HCT116 (cell line): ENCODE measurements around the gene AQP4. TPM values are rescaled to one million over a fixed set of nuclear protein-coding genes. Genes with fewer than 3 reads are reported as not detected.

Experiments used
- ATAC-seq: fragments of 200-7000 bp; cut with Tn5 transposase; 2 replicates; pipeline ENCODE4 v1.9.1; 2020; ENCODE audit warnings: mild to moderate bottlenecking, moderate library complexity
- BruUV-seq: library from RNA; stranded (reverse); fragments of 400-500 nt; replicated peaks from 2 replicates; lab custom pipeline; 2021; lab: Mats Ljungman, UMichigan
- CTCF ChIA-PET: fragments of 300-600 bp; sonication (Branson Sonifier 250); formaldehyde crosslinking; loops from one replicate; lab custom pipeline; 2021; ENCODE audit warnings: antibody characterized with exemption; lab: Charles Lee
- POLR2A ChIA-PET: fragments of 300-600, 350-600 bp; sonication (Branson Sonifier 250); formaldehyde crosslinking; loops from one replicate; lab custom pipeline; 2021; ENCODE audit warnings: antibody characterized with exemption; lab: Charles Lee
- RAD21 ChIA-PET, 2 experiments: fragments of 300-600 bp; sonication (Branson Sonifier 250); formaldehyde crosslinking; loops; one replicate each; lab custom pipeline; 2023; ENCODE audit warnings: low total read pairs in 2 of 2; ENCODE audit not compliant: uncharacterized antibody in 2 of 2, unreplicated experiment in 2 of 2, low non-redundant PET in 1 of 2; lab: Charles Lee
- DNase-seq: peaks from one replicate; pipeline ENCODE4 v3.0.0-alpha.2; 2010; ENCODE audit warnings: low read depth, low spot score
- H2AFZ ChIP-seq: fragments of 200-600 bp; shearing (Covaris generic), sonication (generic); 2 replicates; pipeline ENCODE4 v1.6.1; 2017; ENCODE audit warnings: low read depth, mixed run types, mixed read lengths, antibody characterized with exemption, low read length; ENCODE audit not compliant: poor library complexity, severe bottlenecking
- H3K27ac ChIP-seq: 2 replicates; pipeline ENCODE4 v1.5.1; 2012; ENCODE audit warnings: low read depth, low read length
- H3K27me3 ChIP-seq: fragments of 200-600 bp; sonication (generic); 2 replicates; pipeline ENCODE4 v1.6.1; 2016; ENCODE audit warnings: mixed run types, low read length, mixed read lengths; ENCODE audit not compliant: insufficient read depth
- H3K36me3 ChIP-seq, 2 experiments: fragments of 200-500 bp in 1 of 2; fragments of 200-600 bp in 1 of 2; sonication (Bioruptor generic) in 1 of 2; sonication (generic) in 1 of 2; 2 replicates each; pipeline versions ENCODE4 v1.5.1 to v1.6.1; 2014 to 2016; ENCODE audit warnings: low read length in 2 of 2, inconsistent platforms in 1 of 2, mixed read lengths in 1 of 2, mixed run types in 1 of 2; ENCODE audit not compliant: insufficient read depth in 2 of 2, control insufficient read depth in 1 of 2
- H3K4me1 ChIP-seq, 2 experiments: fragments of 200-600 bp in 1 of 2; sonication (generic) in 1 of 2; 2 replicates each; pipeline versions ENCODE4 v1.5.1 to v1.6.1; 2012 to 2017; ENCODE audit warnings: low read length in 2 of 2, inconsistent platforms in 1 of 2, mild to moderate bottlenecking in 1 of 2, mixed read lengths in 1 of 2, mixed run types in 1 of 2, moderate library complexity in 1 of 2; ENCODE audit not compliant: insufficient read depth in 2 of 2, control insufficient read depth in 1 of 2
- H3K4me2 ChIP-seq: fragments of 200-600 bp; sonication (generic); 2 replicates; pipeline ENCODE4 v1.6.1; 2017; ENCODE audit warnings: mixed run types, low read length, mixed read lengths
- H3K4me3 ChIP-seq, 2 experiments: fragments of 200-600 bp in 1 of 2; sonication (generic) in 1 of 2; replicated peaks in 1 of 2; 2 replicates each; pipeline ENCODE4 v1.5.1; 2011 to 2016; ENCODE audit warnings: low read length in 2 of 2, control low read depth in 1 of 2, low read depth in 1 of 2, mild to moderate bottlenecking in 1 of 2, mixed read lengths in 1 of 2, mixed run types in 1 of 2
- H3K79me2 ChIP-seq: fragments of 200-600 bp; sonication (generic); 2 replicates; pipeline ENCODE4 v1.6.1; 2017; ENCODE audit warnings: mild to moderate bottlenecking, mixed run types, low read length, moderate library complexity, mixed read lengths; ENCODE audit not compliant: insufficient read depth
- H3K9ac ChIP-seq: fragments of 200-600 bp; sonication (generic); 2 replicates; pipeline ENCODE4 v1.6.1; 2016; ENCODE audit warnings: low read length, mixed read lengths
- H3K9me2 ChIP-seq: fragments of 200-600 bp; sonication (generic), shearing (Covaris generic); 2 replicates; pipeline ENCODE4 v1.6.1; 2017; ENCODE audit warnings: mixed run types, mild to moderate bottlenecking, moderate library complexity; ENCODE audit not compliant: insufficient read depth
- H3K9me3 ChIP-seq, 2 experiments: fragments of 200-500 bp in 1 of 2; fragments of 200-600 bp in 1 of 2; sonication (Bioruptor generic) in 1 of 2; sonication (generic) in 1 of 2; 2 replicates each; pipeline ENCODE4 v1.6.1; 2014 to 2017; ENCODE audit warnings: low read length in 2 of 2, mixed read lengths in 2 of 2, inconsistent platforms in 1 of 2, low read depth in 1 of 2, mild to moderate bottlenecking in 1 of 2, mixed run types in 1 of 2, moderate library complexity in 1 of 2; ENCODE audit not compliant: control insufficient read depth in 1 of 2, insufficient read depth in 1 of 2
- H4K20me1 ChIP-seq: fragments of 200-600 bp; sonication (generic), shearing (Covaris generic); 2 replicates; pipeline ENCODE4 v1.6.1; 2017; ENCODE audit warnings: mixed run types, mild to moderate bottlenecking, moderate library complexity; ENCODE audit not compliant: insufficient read depth
- ATF3 ChIP-seq: IDR thresholded peaks from 2 replicates; pipeline ENCODE4 v1.6.1; 2012
- CBX3 ChIP-seq: IDR thresholded peaks from 2 replicates; pipeline ENCODE4 v1.6.1; 2012; ENCODE audit warnings: low read depth
- CEBPB ChIP-seq: IDR thresholded peaks from 2 replicates; pipeline ENCODE4 v1.6.1; 2012; ENCODE audit warnings: low read depth
- ELF1 ChIP-seq: IDR thresholded peaks from 2 replicates; pipeline ENCODE4 v1.6.1; 2012; ENCODE audit warnings: low read depth, borderline replicate concordance
- FOSL1 ChIP-seq: IDR thresholded peaks from 2 replicates; pipeline ENCODE4 v1.6.1; 2012; ENCODE audit warnings: low read depth
- JUND ChIP-seq: IDR thresholded peaks from 2 replicates; pipeline ENCODE4 v1.6.1; 2012
- MAX ChIP-seq: IDR thresholded peaks from 2 replicates; pipeline ENCODE4 v1.6.1; 2012
- POLR2A ChIP-seq: IDR thresholded peaks from 2 replicates; pipeline ENCODE4 v1.7.0; 2011; ENCODE audit warnings: borderline replicate concordance; ENCODE audit not compliant: insufficient read depth, insufficient read length; ENCODE audit errors: extremely low read depth
- POLR2AphosphoS5 ChIP-seq: IDR thresholded peaks from 2 replicates; pipeline ENCODE4 v1.6.1; 2011; ENCODE audit warnings: mild to moderate bottlenecking, low read depth, low read length, moderate library complexity
- RAD21 ChIP-seq: IDR thresholded peaks from 2 replicates; pipeline ENCODE4 v1.6.1; 2012; ENCODE audit warnings: low read depth, mild to moderate bottlenecking
- SIN3A ChIP-seq: IDR thresholded peaks from 2 replicates; pipeline ENCODE4 v1.6.1; 2012; ENCODE audit warnings: low read depth
- SP1 ChIP-seq: IDR thresholded peaks from 2 replicates; pipeline ENCODE4 v1.6.1; 2012; ENCODE audit warnings: low read depth
- SRF ChIP-seq: IDR thresholded peaks from 2 replicates; pipeline ENCODE4 v1.6.1; 2012; ENCODE audit warnings: low read depth
- YY1 ChIP-seq: IDR thresholded peaks from 2 replicates; pipeline ENCODE4 v1.6.1; 2011; ENCODE audit warnings: low read length, low read depth, moderate library complexity, mild to moderate bottlenecking; ENCODE audit not compliant: insufficient replicate concordance; ENCODE audit errors: extremely low read depth
- ZBTB33 ChIP-seq: IDR thresholded peaks from 2 replicates; pipeline ENCODE4 v1.6.1; 2011; ENCODE audit warnings: mild to moderate bottlenecking, low read length, moderate library complexity; ENCODE audit not compliant: insufficient replicate concordance; ENCODE audit errors: extremely low read depth
- ZFX ChIP-seq: fragments of 450-650 bp; IDR thresholded peaks from 2 replicates; pipeline ENCODE4 v1.6.1; 2017
- ZNF274 ChIP-seq: fragments of 200-500 bp; sonication (Bioruptor generic); IDR thresholded peaks from 2 replicates; pipeline ENCODE4 v1.6.1; 2014; ENCODE audit warnings: mild to moderate bottlenecking, low read depth, low read length, inconsistent platforms
- intact Hi-C: fragments of 100-400 bp; cut with micrococcal nuclease; formaldehyde crosslinking; loops from 2 replicates; pipeline ENCODE4 v1.10.0; 2022
- total RNA-seq: library from RNA; stranded (reverse); gene quantifications from one replicate; pipeline ENCODE4 v1.2.1, GENCODE V29; 2021; ENCODE audit not compliant: unreplicated experiment

The AQP4 gene
- total RNA-seq, 1 experiment from 2014 or later, result 0.07 TPM

- Histone ChIP-seq H3K9me3 (no peaks in the 10 kb centered on the region), H3K4me1 (no peaks in the 10 kb centered on the region), H3K4me3 (no peak overlapping the region), H3K27me3 (peaks cover 18% of the 10 kb centered on the region), H3K79me2 (no peaks in the 10 kb centered on the region), H4K20me1 (no peaks in the 10 kb centered on the region; the same call in 1 of the 2 replicates), H2AFZ (no peak overlapping the region), H3K9me2 (no peaks in the 10 kb centered on the region), H3K27ac (no peak overlapping the region), H3K4me2 (no peak overlapping the region), H3K36me3 (no peaks in the 10 kb centered on the region), H3K9ac (no peak overlapping the region)
- ChIA-PET POLR2A (no interaction called here), RAD21 (no interaction called here), CTCF (no interaction called here)
- no peak for DNase-seq
- ATAC-seq, result no peak
- TF ChIP-seq CBX3 (no peak), CEBPB (no peak), SIN3A (no peak), YY1 (no peak), JUND (no peak), MAX (no peak), FOSL1 (no peak), SP1 (no peak), ZBTB33 (no peak), ATF3 (no peak), SRF (no peak), POLR2A (no peak), ELF1 (no peak), ZFX (no peak), POLR2AphosphoS5 (no peak), ZNF274 (no peak), RAD21 (no peak)
- intact Hi-C loops, result no loop called here
- no TSS peak for BruUV-seq
These were observed 3.6 kb upstream of the AQP4 start for GRCh38 chr18:26868968-26869586.
